Fibroblast of villous mesenchyme (primary cell): Measurements from ENCODE around the gene GSTO1. TPM values are rescaled to one million over a fixed set of nuclear protein-coding genes. Genes with fewer than 3 reads are reported as not detected.
A peak's percentile ranks its signal among the peaks of the same experiment; 100 is the strongest.
"Not testable (repeated sequence)": the region's sequence is repeated elsewhere in the genome, so short reads cannot be mapped to it uniquely, and the experiment has no call there.

Experiments used
- DNase-seq: peaks from one replicate; pipeline ENCODE4 v3.0.0-alpha.2; 2010; ENCODE audit warnings: low read depth
- H3K4me3 ChIP-seq: 2 replicates; pipeline ENCODE4 v1.5.1; 2011; ENCODE audit warnings: low read depth, mild to moderate bottlenecking, low read length
- CTCF ChIP-seq: IDR thresholded peaks from 2 replicates; pipeline ENCODE4 v1.5.1; 2012; ENCODE audit warnings: low read depth, mild to moderate bottlenecking, low read length; ENCODE audit not compliant: insufficient read depth
- total RNA-seq: library from RNA; depleted of rRNA; stranded (reverse); fragments of >200 nt; gene quantifications from 2 replicates; pipeline ENCODE4 v1.2.3, GENCODE V29; 2012

GSTO1 gene
- total RNA-seq, 1 donor, result 156 TPM

GRCh38 chr10:104247513-104248146, 7.1 kb upstream of the GSTO1 start:
- TF ChIP-seq CTCF, result no peak
- DNase-seq, result no peak
- no peak overlapping the region for H3K4me3 ChIP-seq

- DNase-seq, H3K4me3 ChIP-seq: not testable (repeated sequence)
These were observed 5.8 kb upstream of the GSTO1 start for GRCh38 chr10:104248931-104249330.

- no peak overlapping the region for H3K4me3 ChIP-seq
- TF ChIP-seq CTCF, result no peak
- no peak for DNase-seq
These were observed 4.3 kb upstream of the GSTO1 start for GRCh38 chr10:104250371-104250770.

GRCh38 chr10:104251443-104251842, 3.2 kb upstream of the GSTO1 start:
- no peak for TF ChIP-seq CTCF
- H3K4me3 ChIP-seq, result no peak overlapping the region
- DNase-seq, result no peak

GRCh38 chr10:104252368-104252767, 2.3 kb upstream of the GSTO1 start:
- DNase-seq, result no peak
- no peak for TF ChIP-seq CTCF
- H3K4me3 ChIP-seq, result no peak overlapping the region

- no peak for TF ChIP-seq CTCF
- H3K4me3 ChIP-seq, result no peak overlapping the region
- DNase-seq, result no peak
These were observed 1.6 kb upstream of the GSTO1 start for GRCh38 chr10:104253106-104253505.

- DNase-seq, result peak; percentile 49
These were observed 884 bp upstream of the GSTO1 start for GRCh38 chr10:104253606-104254410.

More at GRCh38 chr10:104253606-104254410, 884 bp upstream of the GSTO1 start:
- TF ChIP-seq CTCF, result no peak
- peak overlapping the region; percentile 82 for H3K4me3 ChIP-seq
